CD4-positive, alpha-beta T cell treated with Interleukin-6 at 100 ng/mL for 8 hours (primary cell): ENCODE data around the gene BBS2.
A peak's percentile ranks its signal among the peaks of the same experiment; 100 is the strongest.

Source experiments
- DNase-seq: peaks from one replicate; pipeline ENCODE4 v3.0.0-alpha.2; 2020; ENCODE audit warnings: mixed read lengths, low spot score

The BBS2 gene

DNA sequence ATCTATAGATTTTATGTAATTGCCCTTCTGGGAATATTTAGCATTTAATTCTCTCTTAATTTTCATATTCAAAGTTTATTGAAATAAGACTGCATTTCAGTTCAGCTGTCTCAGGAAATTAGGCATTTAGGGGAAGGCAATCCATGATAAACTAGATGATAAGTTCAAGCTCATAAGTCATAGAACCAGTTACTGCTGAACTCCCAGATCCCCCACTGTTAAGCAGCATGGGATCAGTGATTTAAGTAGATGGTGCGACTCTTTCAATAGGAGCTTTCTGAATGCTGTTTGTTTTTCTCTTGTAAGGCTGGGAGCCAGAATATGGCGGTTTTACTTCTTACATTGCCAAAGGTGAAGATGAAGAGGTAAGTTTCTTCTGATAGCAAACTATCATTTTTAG is 44.6 kb downstream of the BBS2 start:
- DNase-seq = no peak

DNA sequence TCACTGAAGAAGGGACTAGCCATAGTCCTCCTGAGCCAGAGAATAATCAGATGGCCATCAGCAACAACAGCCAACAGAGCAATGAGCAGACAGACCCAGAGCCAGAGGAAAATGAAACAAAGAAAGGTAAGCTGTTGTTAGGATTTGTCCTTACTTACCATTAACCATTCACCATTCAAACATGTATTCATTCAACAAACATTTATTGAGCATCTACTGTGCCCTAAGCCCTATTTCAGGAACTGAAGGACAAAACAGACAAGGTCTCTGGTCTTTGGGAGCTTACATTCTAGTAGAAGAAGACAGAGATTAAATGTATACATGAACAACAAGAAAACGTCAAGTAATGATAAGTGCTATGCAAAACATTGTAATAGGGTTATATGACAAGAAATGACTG is 49.2 kb downstream of the BBS2 start:
- no peak for DNase-seq

DNA sequence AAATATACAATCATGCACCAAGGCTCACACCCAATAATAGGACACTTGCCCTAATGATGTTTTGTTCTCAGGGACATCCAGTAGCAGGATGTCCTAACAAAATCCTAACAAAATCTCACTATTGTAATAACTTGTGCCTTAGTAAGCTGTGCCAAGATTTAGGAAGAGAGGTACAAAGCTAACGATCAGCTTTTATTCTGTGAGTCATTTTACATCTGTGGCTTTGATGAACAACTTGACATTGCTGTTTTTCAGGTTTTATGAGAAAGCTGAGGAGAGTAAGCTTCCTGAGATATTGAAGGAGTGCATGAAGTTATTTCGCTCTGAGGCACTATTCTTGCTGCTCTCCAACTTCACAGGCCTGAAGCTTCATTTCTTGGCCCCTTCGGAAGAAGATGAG is 49.6 kb downstream of the BBS2 start:
- DNase-seq = no peak

DNA sequence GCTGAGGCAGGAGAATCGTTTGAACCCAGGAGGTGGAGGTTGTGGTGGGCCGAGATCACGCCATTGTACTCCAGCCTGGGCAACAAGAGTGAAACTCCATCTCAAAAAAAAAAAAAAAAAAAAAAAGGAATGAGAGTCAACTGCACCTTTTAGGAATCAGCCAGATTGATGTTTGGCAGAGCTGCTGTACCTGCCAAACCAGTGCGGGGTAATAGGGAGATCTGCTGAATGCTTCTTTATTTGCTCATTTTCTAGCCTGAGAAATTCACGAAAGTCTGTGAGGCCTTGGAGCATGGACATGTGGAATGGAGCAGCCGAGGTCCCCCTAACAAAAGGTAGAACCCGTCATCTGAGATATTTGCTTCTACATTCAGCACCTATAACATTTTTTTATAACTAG is 50.1 kb downstream of the BBS2 start:
- DNase-seq = no peak

DNA sequence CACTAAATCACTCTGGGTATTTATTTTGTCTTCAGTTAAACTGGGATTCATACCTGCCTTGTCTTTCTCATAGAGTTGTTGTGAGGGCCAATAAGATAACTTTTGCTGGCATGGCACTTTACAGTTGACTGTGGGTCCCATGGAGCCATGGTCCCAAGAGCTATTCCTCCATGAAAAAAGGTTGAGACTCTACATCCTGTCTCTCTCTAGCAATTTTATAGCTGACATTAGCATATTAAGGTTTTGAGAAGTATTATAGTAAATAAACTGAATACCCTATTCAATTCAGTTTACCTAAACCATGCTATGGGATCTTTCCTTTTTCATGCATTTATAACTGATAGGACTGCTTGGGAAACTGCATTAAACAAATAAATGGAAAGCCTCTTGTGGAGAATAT is 51.0 kb downstream of the BBS2 start:
- DNase-seq = no peak

DNA sequence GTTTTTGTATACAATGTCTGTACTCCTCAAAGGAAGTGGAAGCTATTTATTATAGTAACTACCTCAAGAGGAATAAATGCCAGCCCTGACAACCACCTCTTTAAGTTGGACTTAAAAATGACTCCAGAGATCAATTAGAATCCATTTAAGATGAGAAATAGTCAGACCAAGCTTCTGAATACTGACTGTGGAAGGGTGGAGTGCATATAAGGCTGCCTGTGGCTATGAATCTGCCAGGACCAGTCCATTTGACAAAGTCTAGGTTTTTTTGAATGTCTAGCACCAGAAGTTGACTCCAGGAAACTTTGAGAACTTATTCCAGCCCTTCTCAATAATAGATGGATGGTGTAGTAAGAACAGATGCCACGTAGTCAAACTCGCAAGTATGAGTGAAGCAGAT is 53.5 kb downstream of the BBS2 start:
- no peak for DNase-seq

DNA sequence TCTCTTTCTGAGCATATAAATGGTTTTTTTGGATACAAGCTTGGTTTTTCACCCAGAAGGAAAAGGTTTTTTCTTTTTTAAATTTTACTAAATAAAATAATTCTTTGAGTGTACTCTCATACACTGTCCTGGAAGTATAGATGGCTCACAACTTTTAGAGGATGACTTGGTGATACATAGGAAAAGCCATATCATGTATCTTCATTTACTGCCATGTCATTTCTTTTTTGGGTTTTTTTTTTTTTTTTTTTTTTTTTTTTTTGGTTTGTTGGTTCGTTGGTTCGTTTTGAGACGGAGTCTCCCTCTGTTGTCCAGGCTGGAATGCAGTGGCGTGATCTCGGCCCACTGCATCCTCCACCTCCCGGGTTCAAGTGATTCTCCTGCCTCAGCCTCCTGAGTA is 56.7 kb downstream of the BBS2 start:
- no peak for DNase-seq

DNA sequence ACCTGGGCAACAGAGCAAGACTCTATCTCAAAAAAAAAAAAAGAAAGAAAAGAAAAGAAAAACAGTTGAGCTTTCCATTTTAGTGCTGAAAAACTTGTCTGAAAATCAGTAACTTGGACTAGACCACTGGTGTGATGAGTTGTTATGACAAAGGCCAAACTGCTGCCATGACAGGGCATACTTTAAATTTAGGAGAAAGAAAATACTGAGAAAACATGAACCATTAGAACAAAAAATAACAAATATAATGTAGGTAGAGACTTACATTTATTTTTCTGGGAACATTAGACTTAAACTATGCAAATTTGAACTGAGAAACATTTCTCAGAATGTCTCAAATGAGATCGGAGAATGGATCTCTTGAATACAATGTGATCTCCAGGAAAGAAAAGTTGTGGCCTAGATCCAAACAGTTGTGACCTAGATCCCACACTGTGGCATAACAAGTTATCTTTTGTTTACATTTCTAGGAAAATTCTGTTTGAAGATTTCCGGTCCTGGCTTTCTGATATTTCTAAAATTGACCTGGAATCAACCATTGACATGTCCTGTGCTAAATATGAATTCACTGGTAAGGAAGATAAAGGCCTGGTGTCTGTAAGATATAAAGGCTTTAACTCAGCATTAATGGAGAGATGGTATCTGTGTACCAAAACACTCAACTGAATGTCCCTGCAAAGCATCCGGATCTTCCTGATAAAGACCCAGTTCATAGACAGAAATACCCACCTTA is 57.6 kb downstream of the BBS2 start:
- no peak for DNase-seq

DNA sequence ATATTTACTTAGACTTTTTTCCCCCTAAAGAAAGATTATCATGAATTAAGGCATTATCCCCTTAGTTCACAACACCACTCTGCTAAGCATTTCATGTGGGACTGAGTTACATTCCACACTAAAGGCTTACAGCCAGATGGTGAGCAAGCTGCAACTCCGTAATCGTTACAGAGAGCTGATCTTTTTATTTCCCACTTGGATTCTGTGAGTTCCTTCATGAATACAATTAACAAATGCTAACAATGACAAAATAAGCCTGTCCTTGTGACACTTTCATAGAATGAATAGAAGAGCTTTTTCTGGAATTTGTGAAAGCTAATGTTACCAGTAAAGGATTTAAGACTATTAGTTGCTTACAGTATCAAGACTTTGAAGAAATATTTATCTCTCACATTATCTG is 59.7 kb downstream of the BBS2 start:
- DNase-seq = no peak

DNA sequence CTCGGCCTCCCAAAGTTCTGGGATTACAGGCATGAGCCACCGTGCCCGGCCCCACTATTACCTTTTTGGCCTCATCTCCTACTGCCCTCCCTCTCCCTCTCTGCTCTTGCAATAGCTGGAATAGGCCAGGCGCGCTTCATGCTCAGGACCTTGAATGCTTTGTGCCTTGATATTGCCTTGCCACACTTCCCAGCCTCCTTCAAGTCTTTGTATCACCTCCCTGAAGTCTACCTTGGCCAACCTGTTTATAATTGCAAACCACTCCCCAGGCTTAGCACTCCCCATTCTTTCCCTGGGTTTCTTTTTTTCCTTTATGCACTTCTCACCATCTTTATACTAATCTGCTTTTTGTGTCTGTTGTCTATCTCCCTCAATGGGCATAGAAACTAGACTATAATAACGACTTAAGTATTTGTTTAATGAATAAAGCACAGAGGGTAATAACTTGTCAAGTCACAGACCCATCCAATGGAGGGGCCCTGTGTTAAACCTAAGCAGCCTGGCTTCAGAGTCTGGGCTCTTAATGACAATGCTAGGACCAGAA is 61.8 kb downstream of the BBS2 start:
- DNase-seq = no peak

DNA sequence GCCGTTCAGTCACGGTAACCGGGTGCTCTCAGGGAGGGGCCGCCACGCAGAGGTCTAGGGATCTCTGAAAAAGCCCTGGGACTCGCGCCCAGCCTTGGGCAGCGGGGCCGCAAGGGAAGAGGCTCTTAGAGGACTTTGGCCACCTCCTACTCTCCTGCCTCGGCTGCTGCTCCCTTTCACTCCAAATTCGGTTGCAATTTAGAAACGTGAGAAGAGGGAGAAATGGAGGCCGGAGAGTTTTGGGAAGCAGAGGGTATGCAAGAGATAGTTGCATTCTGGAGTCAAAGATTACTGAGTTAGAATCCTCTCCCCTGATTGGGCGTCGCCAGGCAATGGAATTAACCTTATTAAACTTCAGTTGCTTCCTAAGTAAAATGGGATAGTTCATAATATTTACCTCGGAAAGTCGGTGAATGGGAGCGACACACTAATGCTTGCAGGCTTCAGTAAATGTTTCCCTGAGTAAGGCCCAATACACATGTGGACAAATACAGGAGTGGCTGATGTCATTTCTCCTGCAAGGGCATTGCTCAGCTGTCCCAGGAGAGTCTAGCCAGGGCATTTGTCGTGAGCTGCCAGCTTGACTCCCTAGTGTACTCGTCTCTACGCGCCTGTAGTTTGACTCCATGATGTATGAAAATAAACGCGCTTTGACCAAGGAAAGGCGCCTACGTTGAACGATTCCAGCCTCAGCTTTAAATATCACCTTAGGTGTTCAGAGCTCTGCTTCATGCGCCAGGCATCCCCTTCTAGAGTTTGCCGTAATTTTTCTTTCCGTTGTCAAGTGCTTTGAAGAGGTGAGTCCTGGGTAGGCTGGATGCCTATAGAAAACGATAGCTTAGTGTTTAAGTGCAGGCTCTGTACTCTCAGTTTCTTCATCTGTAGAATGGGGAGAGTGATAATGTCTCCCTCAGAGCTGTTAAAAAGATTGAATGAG is 67.8 kb downstream of the BBS2 start:
- no peak for DNase-seq

DNA sequence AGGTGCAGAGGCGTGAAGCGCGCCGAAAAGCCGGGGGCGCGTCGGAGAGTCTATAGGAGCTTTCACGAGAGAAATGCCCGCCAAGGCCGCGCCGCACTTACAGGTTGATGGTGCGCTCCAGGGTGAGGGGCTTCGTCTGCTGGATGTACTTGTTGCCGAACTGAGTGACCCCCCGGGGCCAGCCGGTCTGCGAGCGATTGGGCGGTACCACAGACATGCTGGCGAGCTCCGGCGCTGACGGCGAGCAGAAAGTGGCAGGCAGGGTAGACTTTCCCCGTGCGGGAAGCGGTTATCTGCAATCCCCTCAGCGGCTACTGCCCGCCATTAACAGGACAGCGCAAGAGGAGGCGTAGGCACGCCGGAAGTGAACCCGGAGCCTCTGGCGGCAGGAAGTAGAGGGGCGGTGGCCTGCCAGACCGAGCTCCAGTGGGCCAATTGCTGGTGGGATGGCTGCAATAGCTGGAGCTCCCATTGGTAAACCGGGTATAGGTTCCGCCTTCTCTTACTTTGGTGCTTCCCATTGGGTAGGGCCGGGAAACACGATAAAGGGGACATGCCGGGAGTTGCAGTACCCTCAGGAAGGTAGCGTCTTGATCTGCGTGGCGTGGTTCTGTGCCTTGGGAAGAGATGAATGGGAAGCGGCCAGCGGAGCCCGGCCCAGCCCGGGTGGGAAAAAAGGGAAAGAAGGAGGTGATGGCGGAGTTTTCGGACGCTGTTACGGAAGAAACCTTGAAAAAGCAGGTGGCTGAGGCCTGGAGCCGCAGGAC is 68.7 kb downstream of the BBS2 start, which contains the start of the genes NUDT21 and OGFOD1:
NUDT21 (minus strand) TSS at position 347 of the 767 bp plus-strand sequence; CDS start at position 217, 130 bp downstream.
OGFOD1 (plus strand) TSS at position 569 of the 767 bp plus-strand sequence; CDS start at position 628, 59 bp downstream.
- DNase-seq = peak; percentile 96

DNA sequence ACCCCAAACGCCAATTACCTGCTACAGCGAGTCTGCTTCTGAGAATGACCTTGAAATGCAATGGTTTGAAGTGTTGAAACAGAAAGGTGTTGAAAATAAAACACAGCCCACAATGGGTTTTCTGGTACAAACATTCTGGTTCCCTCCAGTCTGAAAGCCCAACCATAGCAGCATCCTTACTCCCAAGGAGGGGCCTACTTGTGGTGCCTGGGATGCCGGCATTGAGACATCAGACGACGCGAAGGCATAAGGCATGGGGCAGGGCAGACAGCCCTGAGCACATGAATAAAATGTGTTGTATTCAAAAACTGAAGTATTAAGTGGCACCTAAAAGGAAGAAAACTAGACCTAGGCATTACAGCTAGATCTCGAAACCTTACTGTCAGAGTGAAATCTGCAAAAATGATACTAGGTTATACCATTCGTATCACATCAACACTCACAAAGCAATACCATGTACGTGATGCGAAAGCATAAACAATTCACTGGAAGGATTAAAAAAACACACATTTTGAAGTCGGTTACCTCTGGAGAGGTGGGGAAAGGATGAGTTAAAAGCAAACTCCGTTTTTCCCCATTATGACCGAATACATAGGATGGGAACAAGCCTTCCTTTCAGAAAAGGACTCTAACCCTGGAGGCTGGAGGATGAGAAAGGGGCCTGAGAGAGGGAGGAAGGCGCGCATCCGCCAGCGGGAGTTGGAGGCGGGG is 69.4 kb downstream of the BBS2 start:
- DNase-seq = no peak

DNA sequence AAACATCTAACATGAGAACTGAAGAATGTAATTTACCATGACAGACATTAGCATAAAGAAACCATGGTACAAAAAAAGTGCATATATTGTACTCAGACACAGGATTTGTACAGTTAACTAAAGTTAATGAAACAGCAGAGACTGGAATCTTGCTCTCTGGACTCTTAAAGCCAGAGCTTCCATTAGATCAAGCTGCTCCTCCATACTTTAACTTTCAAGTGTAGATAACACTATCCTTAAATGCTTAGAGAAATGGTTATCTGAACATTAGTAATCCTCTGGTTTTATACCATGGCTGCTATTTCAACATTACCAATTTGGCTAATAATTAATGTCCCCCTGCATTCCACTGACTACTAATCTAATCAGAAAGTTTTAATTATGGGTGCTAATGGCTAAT is 71.8 kb downstream of the BBS2 start:
- no peak for DNase-seq

DNA sequence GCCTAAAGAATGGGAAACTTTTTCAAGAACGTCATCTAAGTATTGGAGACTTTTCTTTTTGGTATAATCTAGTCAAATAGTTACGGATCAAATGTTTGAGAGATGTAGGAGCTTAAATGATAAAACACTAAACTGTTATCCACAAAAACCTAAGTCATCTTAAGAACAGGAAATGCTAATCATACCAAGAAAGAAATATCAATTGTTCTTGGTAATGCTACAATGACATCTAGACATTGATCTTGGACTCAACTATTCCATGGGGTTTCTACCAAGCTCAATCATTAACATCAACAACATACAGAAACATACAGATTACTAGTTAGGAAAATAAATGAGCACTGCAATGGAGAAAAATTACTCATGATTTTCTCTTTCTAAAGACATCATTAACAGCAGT is 72.5 kb downstream of the BBS2 start:
- DNase-seq = no peak

DNA sequence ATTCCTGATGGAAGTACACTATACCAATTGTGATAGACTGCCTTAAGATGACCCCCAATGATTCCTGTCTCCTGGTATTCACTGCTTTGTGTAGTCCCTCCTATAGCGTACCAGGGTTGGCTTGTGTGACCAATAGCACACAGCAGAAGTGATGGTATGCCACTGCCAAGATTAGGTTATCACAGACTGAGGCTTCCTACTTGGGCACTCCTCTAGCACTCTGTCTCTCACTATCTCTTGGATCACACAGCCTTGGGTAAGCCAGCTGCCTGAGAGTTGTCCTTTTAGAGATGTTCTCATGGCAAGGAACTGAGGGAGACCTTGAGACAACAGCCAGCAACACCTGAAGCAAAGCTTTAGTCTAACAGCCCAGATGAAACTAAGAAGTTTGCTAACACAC is 81.8 kb downstream of the BBS2 start:
- no peak for DNase-seq

DNA sequence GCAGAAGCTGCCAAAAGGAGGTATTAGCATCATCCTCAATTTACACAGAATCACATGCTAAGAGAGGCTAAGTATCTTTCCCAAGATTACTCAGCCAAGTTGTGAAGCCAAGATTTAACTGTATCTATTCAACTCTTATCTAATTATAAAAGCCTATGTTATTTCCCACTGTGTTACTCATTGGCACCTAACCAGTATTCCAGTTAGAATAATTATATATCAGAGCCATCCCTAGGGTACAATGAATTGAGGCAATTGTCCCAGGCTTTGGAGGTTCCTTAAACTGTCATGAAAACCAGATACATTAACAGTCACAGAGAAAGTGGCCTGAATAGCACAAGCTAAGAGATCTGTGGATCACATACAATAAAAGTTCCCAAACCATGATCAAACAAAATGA is 83.6 kb downstream of the BBS2 start:
- no peak for DNase-seq
